Measurements from ENCODE around the gene KIRREL3.
A peak's percentile ranks its signal among the peaks of the same experiment; 100 is the strongest.

The KIRREL3 gene

DNA sequence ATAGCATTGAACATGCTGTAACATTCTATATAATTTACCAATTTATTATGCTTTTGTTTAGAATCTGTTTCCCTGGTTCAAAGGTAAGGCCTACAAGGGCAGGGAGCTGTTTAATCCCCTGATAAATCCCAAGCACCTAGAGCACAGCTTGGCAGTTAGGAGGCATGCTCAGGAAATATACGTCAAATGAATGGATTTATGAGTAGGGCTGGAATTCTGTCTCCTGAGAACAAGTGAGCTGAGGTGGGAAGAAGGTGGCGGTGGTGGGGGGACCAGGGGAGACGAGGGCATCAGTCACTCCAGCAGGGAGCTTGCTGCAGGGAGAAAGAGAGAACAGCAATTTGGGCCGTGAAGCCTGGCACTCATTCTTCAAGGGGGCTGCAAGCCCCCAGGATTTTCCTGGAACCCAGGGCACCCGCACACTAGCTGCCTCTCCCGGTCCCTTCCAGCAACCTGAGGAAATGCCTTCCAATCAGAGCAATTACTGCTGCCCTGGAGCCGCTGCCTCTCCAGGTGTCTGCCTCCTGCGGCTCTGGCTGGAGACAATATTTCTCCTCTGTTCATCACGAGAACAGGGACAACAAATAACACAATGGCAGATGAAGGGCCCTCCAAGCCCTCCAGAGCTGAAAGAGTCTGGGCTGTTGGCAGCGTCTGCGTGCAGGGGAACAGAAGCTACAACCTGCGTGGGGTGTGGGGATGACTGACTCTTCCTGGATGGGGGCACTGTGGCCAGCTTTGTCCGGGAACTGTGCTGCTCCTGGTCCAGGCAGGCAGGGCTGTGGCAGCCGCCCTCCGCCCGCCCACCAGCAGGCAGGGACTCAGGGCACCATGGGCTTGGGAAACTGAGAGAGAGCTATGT is 411.7 kb downstream of the KIRREL3 start:
- Histone ChIP-seq H3K4me1 (ENCODE audit: control insufficient read depth in 5 of 5, insufficient read depth in 5 of 5, low read length in 5 of 5) (peaks cover 0 to 14% (median 12%) of the 10 kb centered on the region in 5 donors), H3K9ac (ENCODE audit: low read length in 5 of 5) (no peak overlapping the region), H3K27ac (ENCODE audit: low read depth, low read length) (no peak overlapping the region), H3K27me3 (ENCODE audit: control insufficient read depth in 5 of 5, insufficient read depth in 4 of 5, low read length in 5 of 5) (peaks cover 0 to 8% (median 2%) of the 10 kb centered on the region in 5 donors), H3K36me3 (ENCODE audit: control insufficient read depth in 5 of 5, insufficient read depth in 5 of 5, low read length in 5 of 5) (no peaks in the 10 kb centered on the region), H3K4me3 (ENCODE audit: low read depth in 1 of 5, low read length in 5 of 5) (no peak overlapping the region), H3K9me3 (ENCODE audit: control insufficient read depth in 5 of 5, low read length in 5 of 5) (no peaks in the 10 kb centered on the region)

DNA sequence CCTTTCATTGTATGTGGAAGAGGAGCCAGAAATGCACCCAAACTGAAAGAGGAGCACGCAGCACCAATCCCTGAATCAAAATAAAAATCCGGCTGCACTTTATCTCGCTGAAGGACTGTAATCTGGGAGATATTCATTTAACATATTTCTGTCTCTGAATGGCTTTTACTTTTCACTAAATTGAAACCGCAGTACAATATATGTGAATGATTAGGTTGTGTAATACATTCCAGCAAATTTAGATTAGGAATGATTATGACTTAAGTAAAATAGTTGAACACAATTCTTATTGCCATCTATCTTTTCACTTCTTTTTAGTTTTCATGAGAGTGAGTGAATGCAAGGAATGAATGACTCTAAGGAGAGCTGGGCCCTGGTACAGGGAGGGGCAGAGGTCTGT is 413.0 kb downstream of the KIRREL3 start:
- no peak overlapping the region for H3K9ac ChIP-seq (ENCODE audit: low read length in 5 of 5)
- no peaks in the 10 kb centered on the region for H3K36me3 ChIP-seq (ENCODE audit: control insufficient read depth in 5 of 5, insufficient read depth in 5 of 5, low read length in 5 of 5)
- H3K27ac ChIP-seq (ENCODE audit: low read depth, low read length) = no peak overlapping the region
- peaks cover 0 to 8% (median 4%) of the 10 kb centered on the region in 5 donors for H3K27me3 ChIP-seq (ENCODE audit: control insufficient read depth in 5 of 5, insufficient read depth in 4 of 5, low read length in 5 of 5)
- peaks cover 0 to 14% (median 12%) of the 10 kb centered on the region in 5 donors for H3K4me1 ChIP-seq (ENCODE audit: control insufficient read depth in 5 of 5, insufficient read depth in 5 of 5, low read length in 5 of 5)
- H3K4me3 ChIP-seq (ENCODE audit: low read depth in 1 of 5, low read length in 5 of 5) = no peak overlapping the region
- no peaks in the 10 kb centered on the region for H3K9me3 ChIP-seq (ENCODE audit: control insufficient read depth in 5 of 5, low read length in 5 of 5)

- H3K4me3 ChIP-seq (ENCODE audit: low read depth in 1 of 5, low read length in 5 of 5) = peak overlapping the region in 4 of 5 donors; percentile 14 to 54 (median 43)
- no peak overlapping the region for H3K9ac ChIP-seq (ENCODE audit: low read length in 5 of 5)
- no peaks in the 10 kb centered on the region for H3K36me3 ChIP-seq (ENCODE audit: control insufficient read depth in 5 of 5, insufficient read depth in 5 of 5, low read length in 5 of 5)
- H3K4me1 ChIP-seq (ENCODE audit: control insufficient read depth in 5 of 5, insufficient read depth in 5 of 5, low read length in 5 of 5) = peaks cover 0 to 14% (median 12%) of the 10 kb centered on the region in 5 donors
- no peaks in the 10 kb centered on the region for H3K9me3 ChIP-seq (ENCODE audit: control insufficient read depth in 5 of 5, low read length in 5 of 5)
- H3K27me3 ChIP-seq (ENCODE audit: control insufficient read depth in 5 of 5, insufficient read depth in 4 of 5, low read length in 5 of 5) = peaks cover 0 to 8% (median 4%) of the 10 kb centered on the region in 5 donors
- peak overlapping the region; percentile 23 for H3K27ac ChIP-seq (ENCODE audit: low read depth, low read length)
These were observed 414.6 kb downstream of the KIRREL3 start for GRCh38 chr11:126585774-126586491.

GRCh38 chr11:126585388-126585773 is 415.2 kb downstream of the KIRREL3 start:
- Histone ChIP-seq H3K27me3 (ENCODE audit: control insufficient read depth in 5 of 5, insufficient read depth in 4 of 5, low read length in 5 of 5) (peaks cover 0 to 9% (median 4%) of the 10 kb centered on the region in 5 donors), H3K4me1 (ENCODE audit: control insufficient read depth in 5 of 5, insufficient read depth in 5 of 5, low read length in 5 of 5) (peaks cover 0 to 14% (median 12%) of the 10 kb centered on the region in 5 donors), H3K36me3 (ENCODE audit: control insufficient read depth in 5 of 5, insufficient read depth in 5 of 5, low read length in 5 of 5) (no peaks in the 10 kb centered on the region), H3K4me3 (ENCODE audit: low read depth in 1 of 5, low read length in 5 of 5) (peak overlapping the region in 4 of 5 donors; percentile 14 to 54 (median 43)), H3K9me3 (ENCODE audit: control insufficient read depth in 5 of 5, low read length in 5 of 5) (no peaks in the 10 kb centered on the region), H3K9ac (ENCODE audit: low read length in 5 of 5) (no peak overlapping the region), H3K27ac (ENCODE audit: low read depth, low read length) (peak overlapping the region; percentile 23)

- Histone ChIP-seq H3K4me1 (ENCODE audit: control insufficient read depth in 5 of 5, insufficient read depth in 5 of 5, low read length in 5 of 5) (peaks cover 0 to 14% (median 12%) of the 10 kb centered on the region in 5 donors), H3K9ac (ENCODE audit: low read length in 5 of 5) (no peak overlapping the region), H3K27me3 (ENCODE audit: control insufficient read depth in 5 of 5, insufficient read depth in 4 of 5, low read length in 5 of 5) (peaks cover 0 to 9% (median 0%) of the 10 kb centered on the region in 5 donors), H3K36me3 (ENCODE audit: control insufficient read depth in 5 of 5, insufficient read depth in 5 of 5, low read length in 5 of 5) (no peaks in the 10 kb centered on the region), H3K27ac (ENCODE audit: low read depth, low read length) (no peak overlapping the region), H3K9me3 (ENCODE audit: control insufficient read depth in 5 of 5, low read length in 5 of 5) (no peaks in the 10 kb centered on the region), H3K4me3 (ENCODE audit: low read depth in 1 of 5, low read length in 5 of 5) (no peak overlapping the region)
These were observed 416.8 kb downstream of the KIRREL3 start for GRCh38 chr11:126583594-126584427.

GRCh38 chr11:126583101-126583500 is 417.5 kb downstream of the KIRREL3 start:
- Histone ChIP-seq H3K9me3 (ENCODE audit: control insufficient read depth in 5 of 5, low read length in 5 of 5) (no peaks in the 10 kb centered on the region), H3K27ac (ENCODE audit: low read depth, low read length) (no peak overlapping the region), H3K4me3 (ENCODE audit: low read depth in 1 of 5, low read length in 5 of 5) (no peak overlapping the region), H3K4me1 (ENCODE audit: control insufficient read depth in 5 of 5, insufficient read depth in 5 of 5, low read length in 5 of 5) (peaks cover 3 to 14% (median 12%) of the 10 kb centered on the region in 5 donors), H3K36me3 (ENCODE audit: control insufficient read depth in 5 of 5, insufficient read depth in 5 of 5, low read length in 5 of 5) (no peaks in the 10 kb centered on the region), H3K9ac (ENCODE audit: low read length in 5 of 5) (no peak overlapping the region), H3K27me3 (ENCODE audit: control insufficient read depth in 5 of 5, insufficient read depth in 4 of 5, low read length in 5 of 5) (peaks cover 0 to 7% (median 4%) of the 10 kb centered on the region in 5 donors)

DNA sequence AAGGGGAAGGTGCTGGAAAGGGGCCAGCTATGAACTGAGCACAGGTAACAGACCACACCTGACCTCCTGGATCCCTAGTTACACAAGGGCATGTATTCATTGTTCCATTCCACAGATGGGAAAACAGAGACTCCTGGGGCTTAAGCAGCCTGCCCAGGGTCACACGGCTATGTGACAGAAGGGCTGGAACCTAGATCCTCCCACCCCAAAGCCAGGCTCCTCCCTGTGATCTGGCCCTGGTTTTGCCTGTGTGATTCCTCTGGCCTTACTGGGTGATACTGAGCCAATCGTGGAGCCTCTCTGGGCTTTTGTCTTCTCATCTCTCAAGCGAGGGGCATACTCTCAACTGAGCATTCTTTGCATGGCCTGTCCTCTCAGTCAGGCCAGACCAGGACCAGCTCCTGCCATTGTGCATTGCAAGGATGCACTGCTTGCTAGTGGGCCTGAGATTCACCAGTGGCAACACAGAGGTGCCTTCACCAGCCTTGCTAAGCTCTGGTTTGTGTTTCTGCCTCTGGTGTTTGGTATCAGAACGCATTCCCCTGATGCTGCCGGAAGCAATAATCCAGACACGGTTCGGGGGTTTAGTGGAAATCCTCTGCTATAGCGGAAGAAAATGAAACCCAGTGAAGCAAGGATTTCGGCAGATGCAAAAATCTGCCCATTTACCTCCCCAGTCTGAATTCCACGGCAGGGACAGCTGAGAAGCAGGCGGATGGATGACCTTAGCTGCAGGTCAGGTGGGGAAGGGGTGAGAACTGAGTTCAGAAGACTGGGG is 418.5 kb downstream of the KIRREL3 start:
- H3K9ac ChIP-seq (ENCODE audit: low read length in 5 of 5) = no peak overlapping the region

DNA sequence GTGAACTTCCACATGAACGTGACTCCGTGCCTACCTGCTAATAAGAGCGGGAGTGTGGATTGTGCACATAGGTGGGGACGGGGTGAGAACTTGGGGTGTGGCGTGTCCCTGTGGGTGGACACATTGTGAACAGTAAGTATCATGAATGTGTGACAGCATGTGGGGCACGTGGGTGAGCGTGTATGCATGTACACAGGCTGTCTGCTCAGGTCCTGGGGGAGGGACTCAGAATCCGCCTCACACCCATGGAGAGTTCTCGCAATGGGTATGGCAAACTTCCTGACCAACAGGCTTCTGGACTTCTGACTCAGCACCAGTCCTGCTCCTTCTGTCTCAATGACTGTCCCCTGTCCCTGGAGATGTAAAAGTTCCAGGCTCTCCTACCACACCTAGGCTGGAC is 422.1 kb downstream of the KIRREL3 start:
- H3K4me3 ChIP-seq (ENCODE audit: low read depth in 1 of 5, low read length in 5 of 5) = no peak overlapping the region
- no peak overlapping the region for H3K27ac ChIP-seq (ENCODE audit: low read depth, low read length)

More for the DNA sequence above, 418.5 kb downstream of the KIRREL3 start:
- peaks cover 3 to 14% (median 12%) of the 10 kb centered on the region in 5 donors for H3K4me1 ChIP-seq (ENCODE audit: control insufficient read depth in 5 of 5, insufficient read depth in 5 of 5, low read length in 5 of 5)
- H3K36me3 ChIP-seq (ENCODE audit: control insufficient read depth in 5 of 5, insufficient read depth in 5 of 5, low read length in 5 of 5) = no peaks in the 10 kb centered on the region
- H3K27ac ChIP-seq (ENCODE audit: low read depth, low read length) = no peak overlapping the region
- H3K4me3 ChIP-seq (ENCODE audit: low read depth in 1 of 5, low read length in 5 of 5) = no peak overlapping the region
- peaks cover 0 to 7% (median 5%) of the 10 kb centered on the region in 5 donors for H3K27me3 ChIP-seq (ENCODE audit: control insufficient read depth in 5 of 5, insufficient read depth in 4 of 5, low read length in 5 of 5)
- no peaks in the 10 kb centered on the region for H3K9me3 ChIP-seq (ENCODE audit: control insufficient read depth in 5 of 5, low read length in 5 of 5)

DNA sequence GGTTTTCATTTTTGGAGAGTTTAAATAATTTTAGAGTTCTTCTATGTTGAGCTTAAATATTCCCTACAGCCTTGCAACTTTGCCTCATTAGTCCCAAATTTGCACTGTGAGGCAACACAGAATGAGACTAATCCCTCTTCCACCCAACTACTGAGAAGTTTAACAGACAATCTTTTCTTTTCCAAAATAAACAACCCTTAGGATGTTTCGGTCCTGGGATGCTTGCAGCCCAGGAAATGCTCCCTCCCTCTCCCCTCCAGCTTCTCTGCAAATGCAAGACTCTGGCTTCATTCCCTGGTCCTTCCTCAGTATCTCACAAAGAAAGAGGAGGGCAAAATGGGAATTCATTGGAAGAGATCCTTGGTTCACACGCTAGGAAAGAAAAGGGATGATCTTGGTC is 422.5 kb downstream of the KIRREL3 start:
- Histone ChIP-seq H3K4me3 (ENCODE audit: low read depth in 1 of 5, low read length in 5 of 5) (no peak overlapping the region), H3K4me1 (ENCODE audit: control insufficient read depth in 5 of 5, insufficient read depth in 5 of 5, low read length in 5 of 5) (peaks cover 0 to 3% (median 0%) of the 10 kb centered on the region in 5 donors), H3K27me3 (ENCODE audit: control insufficient read depth in 5 of 5, insufficient read depth in 4 of 5, low read length in 5 of 5) (peaks cover 0 to 7% (median 5%) of the 10 kb centered on the region in 5 donors), H3K9me3 (ENCODE audit: control insufficient read depth in 5 of 5, low read length in 5 of 5) (no peaks in the 10 kb centered on the region), H3K9ac (ENCODE audit: low read length in 5 of 5) (no peak overlapping the region), H3K27ac (ENCODE audit: low read depth, low read length) (no peak overlapping the region), H3K36me3 (ENCODE audit: control insufficient read depth in 5 of 5, insufficient read depth in 5 of 5, low read length in 5 of 5) (no peaks in the 10 kb centered on the region)

More for the DNA sequence above, 422.1 kb downstream of the KIRREL3 start:
- Histone ChIP-seq H3K27me3 (ENCODE audit: control insufficient read depth in 5 of 5, insufficient read depth in 4 of 5, low read length in 5 of 5) (peaks cover 0 to 7% (median 3%) of the 10 kb centered on the region in 5 donors), H3K4me1 (ENCODE audit: control insufficient read depth in 5 of 5, insufficient read depth in 5 of 5, low read length in 5 of 5) (peaks cover 0 to 3% (median 0%) of the 10 kb centered on the region in 5 donors), H3K36me3 (ENCODE audit: control insufficient read depth in 5 of 5, insufficient read depth in 5 of 5, low read length in 5 of 5) (no peaks in the 10 kb centered on the region), H3K9me3 (ENCODE audit: control insufficient read depth in 5 of 5, low read length in 5 of 5) (no peaks in the 10 kb centered on the region), H3K9ac (ENCODE audit: low read length in 5 of 5) (no peak overlapping the region)

Data from subcutaneous abdominal adipose tissue (tissue), 5 donors.